Fibroblast of skin of back (primary cell): Measurements from ENCODE around the gene OR5W2. TPM values are rescaled to one million over a fixed set of nuclear protein-coding genes. Genes with fewer than 3 reads are reported as not detected.
A peak's percentile ranks its signal among the peaks of the same experiment; 100 is the strongest.
"Not testable (repeated sequence)": the region's sequence is repeated elsewhere in the genome, so short reads cannot be mapped to it uniquely, and the experiment has no call there.

ENCODE experiments used
- DNase-seq: peaks from one replicate; pipeline ENCODE4 v3.0.0-alpha.2; 2013
- polyA plus RNA-seq, 2 experiments: library from polyadenylated mRNA; unstranded; fragments of 120-200 nt; gene quantifications; one replicate each; pipeline ENCODE4 v1.2.1, GENCODE V29; 2013; ENCODE audit not compliant: insufficient read length in 2 of 2

The OR5W2 gene
- polyA plus RNA-seq (2013, experiment 1 of 2; ENCODE audit: insufficient read length): not detected
- polyA plus RNA-seq (2013, experiment 2 of 2; ENCODE audit: insufficient read length): not detected

GRCh38 chr11:55914482-55914881 lies at the start of gene OR5W2:
TSS of gene OR5W2 (minus strand) at chr11:55914582. CDS start at chr11:55914582, 0 bp downstream.
- DNase-seq: no peak

- DNase-seq: no peak
Observed at GRCh38 chr11:55956521-55956920, 42.1 kb upstream of the OR5W2 start.

- no peak for DNase-seq
Observed at GRCh38 chr11:55949330-55949729, 34.9 kb upstream of the OR5W2 start.

GRCh38 chr11:55942785-55943392 lies 28.5 kb upstream of the OR5W2 start:
- peak; percentile 7 for DNase-seq

GRCh38 chr11:55936300-55936699 lies 21.9 kb upstream of the OR5W2 start, which contains the start of gene OR5I1:
TSS of gene OR5I1 (minus strand) at chr11:55936400. CDS start at chr11:55936400, 0 bp downstream.
- no peak for DNase-seq

GRCh38 chr11:55920537-55920936 lies 6.2 kb upstream of the OR5W2 start:
- no peak for DNase-seq

GRCh38 chr11:55902308-55902707 lies 12.1 kb downstream of the OR5W2 start:
- DNase-seq: no peak

GRCh38 chr11:55895216-55895615 lies 19.2 kb downstream of the OR5W2 start:
- DNase-seq: no peak

- not testable (repeated sequence) for DNase-seq
Observed at GRCh38 chr11:55885481-55885880, 28.9 kb downstream of the OR5W2 start.

GRCh38 chr11:55884995-55885394 lies 29.4 kb downstream of the OR5W2 start:
- DNase-seq: not testable (repeated sequence)

- DNase-seq: not testable (repeated sequence)
Observed at GRCh38 chr11:55882997-55883396, 31.4 kb downstream of the OR5W2 start, which contains the start of gene TRIM51. TSS of gene TRIM51 (plus strand) at chr11:55883297. CDS start at chr11:55885429, 2,132 bp downstream.

- not testable (repeated sequence) for DNase-seq
Observed at GRCh38 chr11:55873146-55873545, 41.2 kb downstream of the OR5W2 start.

GRCh38 chr11:55872731-55873130 lies 41.7 kb downstream of the OR5W2 start:
- DNase-seq: not testable (repeated sequence)

GRCh38 chr11:55867354-55867753 lies 47.0 kb downstream of the OR5W2 start:
- not testable (repeated sequence) for DNase-seq
